8988T (cell line): ENCODE measurements around the gene TBX1.

Source experiments
- DNase-seq: peaks from one replicate; pipeline ENCODE4 v3.0.0; 2011

The TBX1 gene

GRCh38 chr22:19816372-19817119, 56.0 kb downstream of the TBX1 start:
- no peak for DNase-seq
